AG10803 (cell line): Measurements from ENCODE around the gene GMDS.

ENCODE experiments used
- DNase-seq: peaks from one replicate; pipeline ENCODE4 v3.0.0; 2010; ENCODE audit warnings: low read depth
- H3K4me3 ChIP-seq: 2 replicates; pipeline ENCODE4 v1.5.1; 2011; ENCODE audit warnings: mild to moderate bottlenecking, low read length, control low read depth
- CTCF ChIP-seq: conservative IDR thresholded peaks from 2 replicates; pipeline ENCODE4 v1.5.1; 2011; ENCODE audit warnings: mild to moderate bottlenecking, low read length, control low read depth, inconsistent platforms

GMDS gene

GRCh38 chr6:1595271-1596087 lies 649.9 kb downstream of the GMDS start:
- no peak overlapping the region for H3K4me3 ChIP-seq
- no peak for DNase-seq
- no peak for TF ChIP-seq CTCF

- H3K4me3 ChIP-seq: no peak overlapping the region
- DNase-seq: no peak
- no peak for TF ChIP-seq CTCF
Observed at GRCh38 chr6:1594445-1595200, 650.8 kb downstream of the GMDS start.

GRCh38 chr6:1593958-1594314 lies 651.5 kb downstream of the GMDS start:
- H3K4me3 ChIP-seq: no peak overlapping the region
- TF ChIP-seq CTCF: no peak
- no peak for DNase-seq

- no peak overlapping the region for H3K4me3 ChIP-seq
Observed at GRCh38 chr6:1593286-1593957, 652.0 kb downstream of the GMDS start.

GRCh38 chr6:1592852-1593251 lies 652.6 kb downstream of the GMDS start:
- no peak for DNase-seq
- no peak for TF ChIP-seq CTCF

More at GRCh38 chr6:1593286-1593957, 652.0 kb downstream of the GMDS start:
- no peak for TF ChIP-seq CTCF
- DNase-seq: no peak

GRCh38 chr6:1591926-1592325 lies 653.5 kb downstream of the GMDS start:
- no peak for TF ChIP-seq CTCF
- no peak overlapping the region for H3K4me3 ChIP-seq
- no peak for DNase-seq

More at GRCh38 chr6:1592852-1593251, 652.6 kb downstream of the GMDS start:
- H3K4me3 ChIP-seq: no peak overlapping the region
